Calu3 (cell line): ENCODE results near the gene HNRNPD. TPM values are rescaled to one million over a fixed set of nuclear protein-coding genes. Genes with fewer than 3 reads are reported as not detected.

ENCODE experiments used
- total RNA-seq: library from RNA; stranded (reverse); gene quantifications from 2 replicates; pipeline ENCODE4 v1.2.3, GENCODE V29; 2022

The HNRNPD gene
- total RNA-seq, 1 experiment from 2014 or later, result 272 TPM

Other genes starting within 250 kb of the HNRNPD start
- gene HNRNPDL, start 56.5 kb upstream of the HNRNPD start, total RNA-seq, result 180 and 198 TPM in 2 replicates
- 43.3 and 43.6 TPM in 2 replicates for gene ENOPH1, start 56.6 kb upstream of the HNRNPD start, total RNA-seq
- gene TMEM150C, start 188.0 kb upstream of the HNRNPD start, total RNA-seq, result 0.98 and 1.4 TPM in 2 replicates